HG02884 (cell line): ENCODE data around the gene TRAK1.

Experiments used
- ATAC-seq: cut with Tn5 transposase; IDR thresholded peaks from one replicate; pipeline ENCODE4 v1.9.1; 2021; ENCODE audit warnings: mild to moderate bottlenecking, moderate library complexity; ENCODE audit not compliant: unreplicated experiment

The TRAK1 gene

GRCh38 chr3:42226470-42227425 is 135.6 kb downstream of the TRAK1 start:
- ATAC-seq: no peak

- ATAC-seq: no peak
Observed at GRCh38 chr3:42228796-42229195, 137.6 kb downstream of the TRAK1 start.

- no peak for ATAC-seq
Observed at GRCh38 chr3:42229266-42229941, 138.2 kb downstream of the TRAK1 start.

GRCh38 chr3:42229942-42230688 is 139.0 kb downstream of the TRAK1 start:
- ATAC-seq: no peak

- no peak for ATAC-seq
Observed at GRCh38 chr3:42230860-42231259, 139.7 kb downstream of the TRAK1 start.

GRCh38 chr3:42235532-42235931 is 144.4 kb downstream of the TRAK1 start:
- no peak for ATAC-seq

- ATAC-seq: no peak
Observed at GRCh38 chr3:42236611-42237010, 145.5 kb downstream of the TRAK1 start.

- ATAC-seq: no peak
Observed at GRCh38 chr3:42246091-42246490, 154.9 kb downstream of the TRAK1 start.

GRCh38 chr3:42247576-42248027 is 156.4 kb downstream of the TRAK1 start:
- ATAC-seq: peak; percentile 65

- ATAC-seq: no peak
Observed at GRCh38 chr3:42250761-42251160, 159.6 kb downstream of the TRAK1 start.

GRCh38 chr3:42254566-42254965 is 163.4 kb downstream of the TRAK1 start:
- no peak for ATAC-seq

- ATAC-seq: no peak
Observed at GRCh38 chr3:42256135-42256819, 165.1 kb downstream of the TRAK1 start.

- ATAC-seq: no peak
Observed at GRCh38 chr3:42257007-42257406, 165.8 kb downstream of the TRAK1 start.

GRCh38 chr3:42262525-42262924 is 171.4 kb downstream of the TRAK1 start:
- no peak for ATAC-seq

GRCh38 chr3:42263354-42264346 is 172.5 kb downstream of the TRAK1 start:
- no peak for ATAC-seq

- no peak for ATAC-seq
Observed at GRCh38 chr3:42264399-42265058, 173.4 kb downstream of the TRAK1 start.

- ATAC-seq: no peak
Observed at GRCh38 chr3:42265059-42265991, 174.2 kb downstream of the TRAK1 start.

- ATAC-seq: no peak
Observed at GRCh38 chr3:42266085-42266484, 174.9 kb downstream of the TRAK1 start, which contains the start of gene CCK. CCK (minus strand) TSS chr3:42266185; CDS start chr3:42263630, 2,555 bp downstream.
